Stimulated activated CD4-positive, alpha-beta T cell treated with anti-CD3 and anti-CD28 coated beads, TNF-alpha, amount 100 ng/mL, for 48 hours (primary cell): ENCODE results near the gene POTEM.
"Not testable (repeated sequence)": the region's sequence is repeated elsewhere in the genome, so short reads cannot be mapped to it uniquely, and the experiment has no call there.

ENCODE experiments used
- DNase-seq, 3 donors: peaks; one replicate each; pipeline ENCODE4 v3.0.0-alpha.2; 2020; ENCODE audit warnings: low read depth in 3 of 3

The POTEM gene

DNA sequence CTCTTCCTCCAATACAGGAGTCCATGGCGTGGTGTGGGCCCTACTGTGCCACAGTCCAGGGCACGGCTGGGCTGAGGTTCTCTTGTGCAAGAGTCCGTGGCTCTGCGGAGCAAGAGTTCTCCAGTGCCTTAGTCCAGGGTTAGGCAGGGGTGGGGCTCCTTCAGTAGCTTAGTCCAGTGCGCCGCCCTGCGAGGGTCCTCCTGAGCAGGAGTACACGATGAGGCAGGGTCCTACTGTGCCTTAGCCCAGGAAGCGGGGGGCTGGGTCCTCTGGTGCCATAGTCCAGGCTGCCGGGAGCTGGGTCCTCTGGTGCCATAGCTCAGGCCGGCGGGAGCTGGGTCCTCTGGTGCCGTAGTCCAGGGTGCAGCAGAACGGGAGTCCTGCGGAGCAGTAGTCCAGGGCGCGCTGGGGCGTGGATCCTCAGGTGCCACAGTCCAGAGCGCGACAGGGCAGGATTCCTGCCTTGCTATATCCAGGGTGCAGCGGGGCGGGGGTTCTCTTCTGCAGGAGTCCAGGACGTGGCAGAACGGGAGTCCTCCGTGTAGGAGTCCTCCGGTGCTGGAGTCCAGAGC is 69.7 kb downstream of the POTEM start:
- DNase-seq = not testable (repeated sequence)

DNA sequence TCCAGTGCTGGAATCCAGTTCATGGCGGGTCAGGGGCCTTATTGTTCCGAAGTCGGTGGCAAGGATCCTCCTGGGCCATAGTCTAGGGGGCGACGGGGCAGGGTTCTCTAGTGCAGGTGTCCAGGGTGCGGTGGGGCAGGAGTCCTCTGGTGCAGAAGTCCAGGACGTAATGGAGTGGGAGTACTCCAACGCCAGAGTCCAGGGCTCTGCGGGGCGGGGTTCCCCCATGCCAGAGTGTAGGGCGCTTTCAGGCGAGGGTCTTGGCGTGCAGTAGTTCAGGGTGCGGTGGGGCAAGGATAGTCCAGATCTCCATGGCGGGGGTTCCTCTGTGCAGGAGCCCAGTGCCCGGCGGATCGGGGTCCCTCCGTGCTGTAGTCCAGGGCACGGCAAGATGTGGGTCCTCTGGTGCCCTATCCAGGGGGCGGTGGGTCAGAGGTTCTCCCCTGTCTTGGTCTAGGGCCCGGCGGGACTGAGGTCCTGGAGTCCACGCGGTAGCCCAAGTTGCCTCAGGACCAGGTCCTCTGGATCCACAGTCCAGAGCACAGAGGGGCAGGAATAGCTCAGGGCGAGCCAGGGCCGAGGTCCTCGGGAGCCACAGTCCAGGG is 70.9 kb downstream of the POTEM start:
- not testable (repeated sequence) for DNase-seq

DNA sequence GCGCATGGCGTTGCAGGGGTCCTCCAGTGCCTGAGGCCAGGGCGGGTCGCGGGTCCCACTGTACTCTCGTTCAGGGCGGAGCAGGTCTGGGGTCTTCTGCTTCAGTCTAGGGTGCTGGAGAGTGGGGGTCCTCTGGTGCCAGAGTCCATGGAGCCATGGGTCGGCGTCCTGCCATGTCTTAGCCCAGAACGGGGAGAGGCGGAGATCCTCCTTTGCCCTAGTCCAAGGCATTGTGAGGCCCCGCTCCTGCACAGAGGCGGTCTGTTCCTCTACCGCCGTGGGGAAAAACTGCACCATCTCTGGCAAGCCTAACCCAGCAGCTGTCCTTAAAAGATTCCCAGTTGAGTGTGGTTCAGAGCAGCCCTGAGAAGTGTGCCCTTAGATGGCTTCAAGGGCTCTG is 71.6 kb downstream of the POTEM start:
- not testable (repeated sequence) for DNase-seq

DNA sequence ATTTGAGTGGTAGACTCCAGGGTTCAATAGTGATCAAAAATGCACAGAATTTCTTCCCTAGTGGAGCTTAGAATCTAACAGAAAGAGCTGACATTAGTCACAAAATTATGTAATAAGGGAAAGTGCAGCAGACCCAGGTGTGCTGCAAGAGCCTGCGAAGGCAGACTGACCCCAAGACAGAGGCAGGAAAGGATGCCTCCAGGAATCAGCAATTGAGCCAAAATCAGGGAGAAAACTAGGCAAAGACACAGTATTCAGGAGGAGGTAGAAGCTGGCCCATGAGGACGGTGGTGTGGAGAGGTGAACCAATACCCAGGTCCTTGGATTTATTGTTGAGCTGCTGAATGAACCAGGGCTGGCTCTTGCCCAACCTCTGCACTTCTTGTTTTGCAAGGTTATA is 76.2 kb downstream of the POTEM start:
- not testable (repeated sequence) for DNase-seq
